HUES64 (cell line): ENCODE data around the gene PLB1.

ENCODE experiments used
- H3K27ac ChIP-seq: 2 replicates; pipeline ENCODE4 v1.7.0; 2013; ENCODE audit warnings: low read depth, low read length, inconsistent platforms
- H3K27me3 ChIP-seq: 2 replicates; pipeline ENCODE4 v1.6.1; 2013; ENCODE audit warnings: mild to moderate bottlenecking, low read length; ENCODE audit not compliant: insufficient read depth
- H3K36me3 ChIP-seq: 2 replicates; pipeline ENCODE4 v1.6.1; 2013; ENCODE audit warnings: mild to moderate bottlenecking, low read length; ENCODE audit not compliant: insufficient read depth
- H3K4me1 ChIP-seq: 2 replicates; pipeline ENCODE4 v1.6.1; 2013; ENCODE audit warnings: mild to moderate bottlenecking, low read length, moderate library complexity; ENCODE audit not compliant: insufficient read depth
- H3K4me3 ChIP-seq: 2 replicates; pipeline ENCODE4 v1.5.1; 2013; ENCODE audit warnings: mild to moderate bottlenecking, low read length, moderate library complexity
- H3K9ac ChIP-seq: 2 replicates; pipeline ENCODE4 v1.6.1; 2013; ENCODE audit warnings: mild to moderate bottlenecking, low read depth, low read length
- H3K9me3 ChIP-seq: 2 replicates; pipeline ENCODE4 v1.6.1; 2013; ENCODE audit warnings: low read depth, low read length; ENCODE audit not compliant: insufficient read depth
- WGBS: fragments of 150-250, 120-280 bp; methylation state at CpG from one replicate; pipeline ENCODE4 v1.1.7; 2013; ENCODE audit warnings: missing lambda C conversion rate; 5-methylcytosine and 5-hydroxymethylcytosine counted together

PLB1 gene

DNA sequence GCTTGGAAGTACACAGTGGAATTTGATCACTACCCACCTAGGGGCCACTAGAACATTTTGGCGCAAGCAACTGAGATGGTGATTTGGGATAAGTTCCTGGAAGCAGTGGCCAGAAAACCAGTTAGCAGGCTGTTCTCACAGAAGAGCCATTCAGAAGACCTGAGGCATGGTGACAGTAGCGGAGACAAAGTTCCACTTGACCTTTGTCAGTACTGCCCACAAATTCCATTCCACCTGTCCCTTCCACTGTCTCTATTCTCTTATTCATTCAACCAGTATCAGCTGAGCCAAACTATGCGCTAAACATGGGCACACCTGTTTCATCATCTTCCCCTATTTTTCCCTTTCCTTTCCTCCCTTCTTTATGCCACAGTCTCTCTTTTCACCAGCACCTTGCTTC, 196.6 kb downstream of the PLB1 start:
- Histone ChIP-seq H3K4me1 (peaks cover 18% of the 10 kb centered on the region), H3K9ac (no peak overlapping the region), H3K4me3 (no peak overlapping the region), H3K27ac (no peak overlapping the region), H3K9me3 (no peaks in the 10 kb centered on the region), H3K27me3 (no peaks in the 10 kb centered on the region), H3K36me3 (no peaks in the 10 kb centered on the region)
- WGBS: 94% methylated on average over 3 of the region's 3 CpGs

- H3K9ac ChIP-seq: no peak overlapping the region
- no peaks in the 10 kb centered on the region for H3K9me3 ChIP-seq
- peaks cover 18% of the 10 kb centered on the region for H3K4me1 ChIP-seq
- no peaks in the 10 kb centered on the region for H3K36me3 ChIP-seq
- no peak overlapping the region for H3K4me3 ChIP-seq
- no peaks in the 10 kb centered on the region for H3K27me3 ChIP-seq
- H3K27ac ChIP-seq: no peak overlapping the region
- 89% methylated on average over 3 of the region's 3 CpGs for WGBS
Measured at GRCh38 chr2:28693223-28693622, 197.4 kb downstream of the PLB1 start.
